ENCODE results near the gene KICS2.
"Not testable (repeated sequence)": the region's sequence is repeated elsewhere in the genome, so short reads cannot be mapped to it uniquely, and the experiment has no call there.

KICS2 gene

DNA sequence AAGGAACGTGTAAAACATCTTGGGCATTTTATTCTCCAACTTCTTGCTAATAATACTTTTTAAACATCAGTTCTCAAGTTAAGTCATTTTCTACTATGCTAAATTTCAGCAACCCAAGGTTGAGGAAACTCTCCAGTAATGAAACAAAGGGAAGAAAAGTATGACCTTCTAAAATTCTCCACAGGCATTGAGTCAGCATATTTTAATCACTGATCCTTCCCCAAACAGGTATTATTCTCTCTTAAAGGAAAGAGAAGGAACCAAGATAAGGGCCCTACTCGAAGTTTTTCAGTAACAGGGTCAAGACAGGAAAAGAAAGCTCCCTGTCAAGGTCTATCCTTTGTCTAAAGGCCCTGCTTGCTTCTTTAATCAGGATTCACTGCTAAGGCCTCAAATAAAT, 3.0 kb downstream of the KICS2 start:
- H3K4me3 ChIP-seq (ENCODE audit: low read length): no peak overlapping the region
- peaks cover 1% of the 10 kb centered on the region for H3K4me1 ChIP-seq (ENCODE audit: control insufficient read depth, insufficient read depth, low read length)
- no peak overlapping the region for H3K27ac ChIP-seq (ENCODE audit: low read length)
- no peaks in the 10 kb centered on the region for H3K36me3 ChIP-seq (ENCODE audit: control insufficient read depth, insufficient read depth, low read length)
- H3K27me3 ChIP-seq (ENCODE audit: control insufficient read depth, insufficient read depth, low read length): no peaks in the 10 kb centered on the region
- no peak for DNase-seq (ENCODE audit: low read depth, low spot score)
- no CpG with 5 or more reads among the region's 2 CpGs for WGBS (ENCODE audit: insufficient coverage, insufficient read length)
- no peaks in the 10 kb centered on the region for H3K9me3 ChIP-seq (ENCODE audit: control insufficient read depth, insufficient read depth, low read length)

DNA sequence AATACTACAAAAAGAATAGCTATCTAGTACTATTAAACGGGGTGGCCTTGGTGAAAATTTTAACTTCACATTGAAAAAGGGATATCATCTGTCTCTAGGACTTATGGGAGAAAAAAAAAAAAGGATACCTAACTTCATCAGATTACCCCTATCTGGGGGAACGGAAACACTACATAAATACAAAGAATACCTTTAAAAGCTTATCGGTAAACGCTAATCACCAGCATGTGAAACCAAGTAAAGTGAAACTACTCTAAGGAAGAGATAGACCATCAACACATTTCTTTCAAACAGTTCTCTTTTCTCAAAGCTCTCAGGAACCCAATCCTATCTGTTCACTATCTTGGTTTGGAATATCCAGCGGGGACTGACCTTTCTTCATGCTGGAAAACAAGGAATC, 3.5 kb downstream of the KICS2 start:
- DNase-seq (ENCODE audit: low read depth, low spot score): no peak
- H3K27ac ChIP-seq (ENCODE audit: low read length): no peak overlapping the region
- peaks cover 1% of the 10 kb centered on the region for H3K4me1 ChIP-seq (ENCODE audit: control insufficient read depth, insufficient read depth, low read length)
- no peaks in the 10 kb centered on the region for H3K27me3 ChIP-seq (ENCODE audit: control insufficient read depth, insufficient read depth, low read length)
- no peak overlapping the region for H3K4me3 ChIP-seq (ENCODE audit: low read length)
- no peaks in the 10 kb centered on the region for H3K36me3 ChIP-seq (ENCODE audit: control insufficient read depth, insufficient read depth, low read length)
- H3K9me3 ChIP-seq (ENCODE audit: control insufficient read depth, insufficient read depth, low read length): no peaks in the 10 kb centered on the region
- no CpG with 5 or more reads among the region's 5 CpGs for WGBS (ENCODE audit: insufficient coverage, insufficient read length)

DNA sequence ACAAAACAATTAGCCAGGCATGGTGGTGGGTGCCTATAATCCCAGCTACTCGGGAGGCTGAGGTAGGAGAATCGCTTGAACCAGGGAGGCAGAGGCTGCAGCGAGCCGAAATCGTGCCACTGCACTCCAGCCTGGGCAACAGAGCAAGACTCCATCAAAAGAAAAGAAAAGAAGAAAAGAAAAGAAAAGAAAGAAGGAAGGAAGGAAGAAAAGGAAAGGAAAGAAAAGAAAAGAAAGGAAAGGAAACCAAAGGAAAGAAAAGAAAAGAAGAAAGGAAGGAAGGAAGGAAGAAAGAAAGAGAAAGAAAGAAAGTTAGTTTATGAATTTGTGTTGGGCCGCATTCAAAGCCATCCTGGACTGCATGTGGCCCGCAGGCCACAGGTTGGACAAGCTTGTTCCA, 4.5 kb downstream of the KICS2 start:
- H3K9me3 ChIP-seq (ENCODE audit: control insufficient read depth, insufficient read depth, low read length); H3K27ac ChIP-seq (ENCODE audit: low read length); H3K36me3 ChIP-seq (ENCODE audit: control insufficient read depth, insufficient read depth, low read length); H3K27me3 ChIP-seq (ENCODE audit: control insufficient read depth, insufficient read depth, low read length); H3K4me1 ChIP-seq (ENCODE audit: control insufficient read depth, insufficient read depth, low read length); H3K4me3 ChIP-seq (ENCODE audit: low read length); DNase-seq (ENCODE audit: low read depth, low spot score): not testable (repeated sequence)
- no CpG with 5 or more reads among the region's 7 CpGs for WGBS (ENCODE audit: insufficient coverage, insufficient read length)

DNA sequence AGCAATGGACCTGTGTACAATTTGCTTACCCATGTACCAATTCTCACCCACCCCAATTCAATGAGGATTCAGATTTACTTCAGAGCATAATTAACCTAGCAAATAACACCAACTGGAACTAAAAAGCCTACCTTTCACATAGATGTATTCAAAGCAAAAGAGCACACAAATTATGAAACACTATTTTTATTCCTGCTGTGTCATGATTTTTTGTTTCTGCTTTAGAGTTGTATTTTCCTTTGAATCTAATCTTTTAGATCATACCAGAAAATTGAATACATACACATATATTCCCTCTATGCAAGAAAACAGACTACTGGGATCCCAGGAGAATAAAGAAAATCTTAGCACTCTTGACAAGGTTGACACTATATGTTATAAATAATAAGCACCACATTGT, 5.9 kb downstream of the KICS2 start:
- Histone ChIP-seq H3K36me3 (ENCODE audit: control insufficient read depth, insufficient read depth, low read length) (no peaks in the 10 kb centered on the region), H3K9me3 (ENCODE audit: control insufficient read depth, insufficient read depth, low read length) (no peaks in the 10 kb centered on the region), H3K4me1 (ENCODE audit: control insufficient read depth, insufficient read depth, low read length) (peaks cover 1% of the 10 kb centered on the region; the same call in 1 of the 2 replicates), H3K4me3 (ENCODE audit: low read length) (no peak overlapping the region), H3K27ac (ENCODE audit: low read length) (no peak overlapping the region), H3K27me3 (ENCODE audit: control insufficient read depth, insufficient read depth, low read length) (no peaks in the 10 kb centered on the region)
- DNase-seq (ENCODE audit: low read depth, low spot score): no peak

DNA sequence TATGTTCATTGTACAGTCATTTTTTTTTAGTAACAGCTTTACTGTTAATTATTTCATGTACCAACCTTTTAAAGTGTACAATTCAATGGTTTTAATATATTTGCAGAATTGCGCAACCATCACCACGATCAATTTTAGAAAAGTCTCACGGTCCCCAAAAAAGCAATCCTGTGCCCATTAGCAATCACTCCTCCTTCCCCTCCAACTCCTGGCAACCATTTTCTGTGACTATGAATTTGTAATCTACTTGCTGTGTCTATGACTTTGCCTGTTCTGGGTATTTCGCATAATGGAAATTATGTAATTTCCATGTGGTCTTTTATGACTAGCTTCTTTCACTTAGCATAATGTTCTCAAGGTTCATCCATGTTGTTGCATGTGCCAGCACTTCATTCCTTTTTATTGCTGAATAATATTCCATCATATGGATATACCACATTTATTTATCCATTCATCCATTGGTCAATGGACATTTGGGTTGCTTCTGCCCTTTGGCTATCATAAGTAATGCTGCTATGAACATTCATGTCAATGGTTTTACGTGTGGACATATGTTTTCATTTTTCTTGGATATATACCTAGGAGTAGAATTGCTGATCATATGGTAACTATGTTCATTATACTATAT, 9.9 kb downstream of the KICS2 start:
- Histone ChIP-seq H3K9me3 (ENCODE audit: control insufficient read depth, insufficient read depth, low read length) (no peaks in the 10 kb centered on the region), H3K27ac (ENCODE audit: low read length) (no peak overlapping the region), H3K27me3 (ENCODE audit: control insufficient read depth, insufficient read depth, low read length) (no peaks in the 10 kb centered on the region), H3K36me3 (ENCODE audit: control insufficient read depth, insufficient read depth, low read length) (no peaks in the 10 kb centered on the region), H3K4me1 (ENCODE audit: control insufficient read depth, insufficient read depth, low read length) (no peaks in the 10 kb centered on the region), H3K4me3 (ENCODE audit: low read length) (no peak overlapping the region)
- DNase-seq (ENCODE audit: low read depth, low spot score): no peak
- WGBS (ENCODE audit: insufficient coverage, insufficient read length): no CpG with 5 or more reads among the region's 5 CpGs

DNA sequence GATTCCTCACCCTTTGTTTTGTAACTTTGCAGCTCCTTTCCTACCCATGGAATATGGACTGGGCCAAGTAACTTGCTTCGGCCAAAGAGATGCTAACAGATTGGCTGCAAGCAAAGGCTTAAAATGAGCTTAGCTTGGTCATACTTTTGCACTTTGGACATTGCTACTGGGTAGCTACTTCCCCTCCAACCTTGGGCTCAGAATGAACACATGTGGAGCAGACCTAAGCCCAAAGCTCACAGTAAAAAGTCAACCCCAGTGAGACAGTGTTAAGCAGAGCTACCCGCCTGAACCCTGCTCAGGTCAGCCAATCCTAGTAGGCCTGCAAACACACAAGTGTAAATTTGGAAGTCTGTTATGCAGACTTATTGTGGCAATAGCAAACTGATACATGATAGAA, 14.6 kb downstream of the KICS2 start:
- WGBS (ENCODE audit: insufficient coverage, insufficient read length): no CpG with 5 or more reads among the region's 2 CpGs
- no peak overlapping the region for H3K27ac ChIP-seq (ENCODE audit: low read length)

DNA sequence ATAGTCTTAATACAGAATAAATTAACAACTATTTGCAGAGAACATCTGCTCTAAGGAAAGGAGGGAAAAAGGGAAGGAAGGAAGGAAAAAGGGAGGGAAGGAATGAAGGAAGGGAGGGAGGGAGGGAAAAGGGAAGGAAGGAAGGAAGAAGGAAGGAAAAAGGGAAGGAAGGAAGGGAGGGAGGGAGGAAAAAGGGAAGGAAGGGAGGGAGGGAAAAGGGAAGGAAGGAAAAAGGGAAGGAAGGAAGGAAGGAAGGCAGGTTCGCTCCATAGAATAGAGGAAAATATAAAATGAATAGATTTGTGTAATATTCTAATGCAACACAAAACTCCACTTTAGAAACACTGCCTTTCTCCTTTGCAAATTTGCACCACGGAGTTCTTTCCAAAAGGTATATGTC, 16.6 kb downstream of the KICS2 start:
- Histone ChIP-seq H3K27ac (ENCODE audit: low read length) (no peak overlapping the region), H3K4me3 (ENCODE audit: low read length) (no peak overlapping the region), H3K4me1 (ENCODE audit: control insufficient read depth, insufficient read depth, low read length) (no peaks in the 10 kb centered on the region), H3K36me3 (ENCODE audit: control insufficient read depth, insufficient read depth, low read length) (no peaks in the 10 kb centered on the region), H3K27me3 (ENCODE audit: control insufficient read depth, insufficient read depth, low read length) (no peaks in the 10 kb centered on the region), H3K9me3 (ENCODE audit: control insufficient read depth, insufficient read depth, low read length) (no peaks in the 10 kb centered on the region)
- no CpG with 5 or more reads among the region's 2 CpGs for WGBS (ENCODE audit: insufficient coverage, insufficient read length)
- no peak for DNase-seq (ENCODE audit: low read depth, low spot score)

More for the DNA sequence above, 14.6 kb downstream of the KICS2 start:
- H3K9me3 ChIP-seq (ENCODE audit: control insufficient read depth, insufficient read depth, low read length): no peaks in the 10 kb centered on the region
- no peak for DNase-seq (ENCODE audit: low read depth, low spot score)
- H3K4me1 ChIP-seq (ENCODE audit: control insufficient read depth, insufficient read depth, low read length): no peaks in the 10 kb centered on the region
- no peak overlapping the region for H3K4me3 ChIP-seq (ENCODE audit: low read length)
- H3K36me3 ChIP-seq (ENCODE audit: control insufficient read depth, insufficient read depth, low read length): no peaks in the 10 kb centered on the region
- no peaks in the 10 kb centered on the region for H3K27me3 ChIP-seq (ENCODE audit: control insufficient read depth, insufficient read depth, low read length)

DNA sequence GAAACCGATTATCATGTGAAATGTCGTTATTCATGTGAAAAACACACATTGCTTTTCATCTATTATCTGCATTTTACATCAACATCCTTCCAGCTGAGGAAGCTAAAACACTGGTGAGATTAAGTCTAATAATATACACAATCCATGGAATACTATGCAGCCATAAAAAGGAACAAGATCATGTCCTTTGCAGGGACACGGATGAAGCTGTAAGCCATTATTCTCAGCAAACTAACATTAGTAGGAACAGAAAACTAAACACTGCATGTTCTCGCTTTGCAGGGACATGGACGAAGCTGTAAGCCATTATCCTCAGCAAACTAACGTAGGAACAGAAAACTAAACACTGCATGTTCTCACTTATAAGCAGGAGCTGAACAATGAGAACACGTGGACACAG, 18.3 kb downstream of the KICS2 start:
- Histone ChIP-seq H3K4me1 (ENCODE audit: control insufficient read depth, insufficient read depth, low read length) (no peaks in the 10 kb centered on the region), H3K27me3 (ENCODE audit: control insufficient read depth, insufficient read depth, low read length) (no peaks in the 10 kb centered on the region), H3K27ac (ENCODE audit: low read length) (no peak overlapping the region), H3K9me3 (ENCODE audit: control insufficient read depth, insufficient read depth, low read length) (no peaks in the 10 kb centered on the region), H3K36me3 (ENCODE audit: control insufficient read depth, insufficient read depth, low read length) (no peaks in the 10 kb centered on the region), H3K4me3 (ENCODE audit: low read length) (no peak overlapping the region)
- no peak for DNase-seq (ENCODE audit: low read depth, low spot score)
- no CpG with 5 or more reads among the region's 7 CpGs for WGBS (ENCODE audit: insufficient coverage, insufficient read length)

DNA sequence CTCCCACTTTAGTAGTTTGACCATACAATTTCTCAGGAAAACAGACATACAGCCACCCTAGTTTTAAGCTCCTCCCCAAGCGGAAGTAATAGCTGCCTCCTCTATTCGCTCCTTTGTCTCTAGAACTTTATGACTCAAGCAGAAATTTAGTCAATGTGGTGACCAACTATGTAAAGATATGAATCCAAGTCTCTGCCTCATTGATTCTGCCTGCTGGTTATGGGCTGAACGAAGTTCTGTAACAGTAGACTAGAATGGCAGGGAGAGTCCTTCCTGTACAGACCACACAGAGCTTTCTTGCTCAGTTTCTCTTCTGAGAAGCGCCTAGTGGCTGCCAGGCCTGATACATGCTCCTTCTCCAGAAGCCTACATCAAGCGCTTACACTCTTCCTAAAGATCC, 19.1 kb downstream of the KICS2 start:
- Histone ChIP-seq H3K4me3 (ENCODE audit: low read length) (no peak overlapping the region), H3K27me3 (ENCODE audit: control insufficient read depth, insufficient read depth, low read length) (no peaks in the 10 kb centered on the region), H3K36me3 (ENCODE audit: control insufficient read depth, insufficient read depth, low read length) (no peaks in the 10 kb centered on the region), H3K9me3 (ENCODE audit: control insufficient read depth, insufficient read depth, low read length) (no peaks in the 10 kb centered on the region), H3K27ac (ENCODE audit: low read length) (no peak overlapping the region), H3K4me1 (ENCODE audit: control insufficient read depth, insufficient read depth, low read length) (no peaks in the 10 kb centered on the region)
- WGBS (ENCODE audit: insufficient coverage, insufficient read length): no CpG with 5 or more reads among the region's 5 CpGs
- DNase-seq (ENCODE audit: low read depth, low spot score): no peak

DNA sequence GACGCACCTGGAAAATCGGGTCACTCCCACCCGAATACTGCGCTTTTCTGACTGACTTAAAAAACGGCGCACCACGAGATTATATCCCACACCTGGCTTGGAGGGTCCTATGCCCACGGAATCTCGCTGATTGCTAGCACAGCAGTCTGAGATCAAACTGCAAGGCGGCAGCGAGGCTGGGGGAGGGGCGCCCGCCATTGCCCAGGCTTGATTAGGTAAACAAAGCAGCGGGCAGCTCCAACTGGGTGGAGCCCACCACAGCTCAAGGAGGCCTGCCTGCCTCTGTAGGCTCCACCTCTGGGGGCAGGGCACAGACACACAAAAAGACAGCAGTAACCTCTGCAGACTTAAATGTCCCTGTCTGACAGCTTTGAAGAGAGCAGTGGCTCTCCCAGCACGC, 26.3 kb downstream of the KICS2 start:
- DNase-seq (ENCODE audit: low read depth, low spot score); H3K27ac ChIP-seq (ENCODE audit: low read length); H3K27me3 ChIP-seq (ENCODE audit: control insufficient read depth, insufficient read depth, low read length); H3K4me3 ChIP-seq (ENCODE audit: low read length); H3K36me3 ChIP-seq (ENCODE audit: control insufficient read depth, insufficient read depth, low read length); H3K9me3 ChIP-seq (ENCODE audit: control insufficient read depth, insufficient read depth, low read length); H3K4me1 ChIP-seq (ENCODE audit: control insufficient read depth, insufficient read depth, low read length): not testable (repeated sequence)
- no CpG with 5 or more reads among the region's 15 CpGs for WGBS (ENCODE audit: insufficient coverage, insufficient read length)

DNA sequence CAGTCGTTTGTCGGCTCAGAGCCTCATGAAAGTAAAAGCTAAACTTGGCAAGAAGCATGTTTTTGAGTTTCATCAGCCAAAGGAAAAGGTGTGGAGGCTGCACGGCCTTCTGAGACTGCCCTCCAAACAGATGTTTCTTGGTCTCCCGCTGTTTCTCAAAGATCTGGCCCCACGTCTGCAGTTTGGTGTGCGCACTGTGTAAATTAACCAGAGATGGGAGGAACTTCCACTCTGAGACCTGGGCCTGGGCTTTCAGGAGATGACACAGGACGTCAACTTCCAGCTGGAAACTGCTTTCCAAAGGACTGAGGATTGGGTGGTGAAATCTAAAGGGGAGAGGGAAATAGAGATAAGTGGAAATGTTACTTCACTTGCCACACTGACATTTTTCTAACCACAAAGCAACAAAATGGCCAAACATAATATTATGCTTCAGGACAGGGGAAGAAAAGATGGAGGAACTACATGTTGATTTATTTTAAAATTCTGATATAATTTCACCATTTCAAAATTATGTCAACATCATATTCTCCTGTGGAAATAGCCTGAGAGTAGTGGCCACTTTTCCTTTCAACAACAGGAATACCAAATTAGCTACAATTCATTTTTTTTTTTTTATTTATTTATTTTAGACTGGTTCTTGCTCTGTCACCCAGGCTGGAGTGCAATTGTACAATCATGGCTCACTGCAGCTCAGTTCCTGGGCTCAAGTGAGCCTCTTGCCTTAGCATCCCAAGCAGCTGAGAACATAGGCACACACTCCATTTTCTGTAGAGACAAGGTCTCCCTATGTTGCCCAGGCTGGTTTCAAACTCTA, 27.6 kb downstream of the KICS2 start:
- H3K36me3 ChIP-seq (ENCODE audit: control insufficient read depth, insufficient read depth, low read length): no peaks in the 10 kb centered on the region
- no peak overlapping the region for H3K4me3 ChIP-seq (ENCODE audit: low read length)
- WGBS (ENCODE audit: insufficient coverage, insufficient read length): no CpG with 5 or more reads among the region's 7 CpGs
- H3K27me3 ChIP-seq (ENCODE audit: control insufficient read depth, insufficient read depth, low read length): no peaks in the 10 kb centered on the region
- no peak for DNase-seq (ENCODE audit: low read depth, low spot score)
- no peak overlapping the region for H3K27ac ChIP-seq (ENCODE audit: low read length)
- H3K4me1 ChIP-seq (ENCODE audit: control insufficient read depth, insufficient read depth, low read length): no peaks in the 10 kb centered on the region
- H3K9me3 ChIP-seq (ENCODE audit: control insufficient read depth, insufficient read depth, low read length): no peaks in the 10 kb centered on the region
